GM23338 (cell line): ENCODE measurements around the gene GRIK1. TPM values are rescaled to one million over a fixed set of nuclear protein-coding genes. Genes with fewer than 3 reads are reported as not detected.
A peak's percentile ranks its signal among the peaks of the same experiment; 100 is the strongest.

Source experiments
- ATAC-seq: fragments of 200-7000 bp; cut with Tn5 transposase; 3 replicates; pipeline ENCODE4 v1.9.1; 2020
- DNase-seq: peaks from one replicate; pipeline ENCODE4 v3.0.0-alpha.2; 2015; ENCODE audit warnings: low spot score
- H2AFZ ChIP-seq: fragments of 200-600 bp; sonication (generic); 2 replicates; pipeline ENCODE4 v1.8.0; 2016; ENCODE audit warnings: antibody characterized with exemption, mild to moderate bottlenecking, moderate library complexity
- H3F3A ChIP-seq: fragments of 200-600 bp; sonication (generic); replicated peaks from 2 replicates; pipeline ENCODE4 v1.8.0; 2017; ENCODE audit warnings: antibody characterized with exemption, mixed run types, low read depth
- H3K27ac ChIP-seq: fragments of 200-600 bp; sonication (generic); 2 replicates; pipeline ENCODE4 v1.6.1; 2016; ENCODE audit warnings: low read depth
- H3K27me3 ChIP-seq: fragments of 200-600 bp; sonication (generic); 2 replicates; pipeline ENCODE4 v1.8.0; 2016; ENCODE audit warnings: mild to moderate bottlenecking, mixed run types, moderate library complexity; ENCODE audit not compliant: insufficient read depth
- H3K36me3 ChIP-seq: fragments of 200-600 bp; sonication (generic); 2 replicates; pipeline ENCODE4 v1.8.0; 2016; ENCODE audit warnings: mild to moderate bottlenecking; ENCODE audit not compliant: insufficient read depth
- H3K4me1 ChIP-seq: fragments of 200-600 bp; sonication (generic); 2 replicates; pipeline ENCODE4 v1.8.0; 2016; ENCODE audit warnings: mild to moderate bottlenecking, moderate library complexity; ENCODE audit not compliant: insufficient read depth
- H3K4me2 ChIP-seq: fragments of 200-600 bp; sonication (generic); 2 replicates; pipeline ENCODE4 v1.7.1; 2017; ENCODE audit warnings: mixed run types
- H3K4me3 ChIP-seq: fragments of 200-600 bp; sonication (generic); 2 replicates; pipeline ENCODE4 v1.6.1; 2016; ENCODE audit warnings: mixed run types
- H3K79me2 ChIP-seq: fragments of 200-600 bp; sonication (generic); replicated peaks from 2 replicates; pipeline ENCODE4 v1.8.0; 2017; ENCODE audit warnings: mild to moderate bottlenecking; ENCODE audit not compliant: insufficient read depth
- H3K9me2 ChIP-seq: fragments of 200-600 bp; sonication (generic); 2 replicates; pipeline ENCODE4 v1.8.0; 2017; ENCODE audit not compliant: insufficient read depth
- H4K20me1 ChIP-seq: fragments of 200-600 bp; sonication (generic); replicated peaks from 2 replicates; pipeline ENCODE4 v1.8.0; 2017; ENCODE audit warnings: mild to moderate bottlenecking; ENCODE audit not compliant: insufficient read depth
- H3K27ac Mint-ChIP-seq: 2 replicates; pipeline ENCODE4 v1.8.0; 2020; ENCODE audit warnings: inconsistent platforms, mild to moderate bottlenecking, moderate library complexity, mixed read lengths
- H3K27me3 Mint-ChIP-seq: 3 replicates; pipeline ENCODE4 v1.8.0; 2022; ENCODE audit warnings: low read depth, mild to moderate bottlenecking, moderate library complexity, mixed read lengths, inconsistent platforms; ENCODE audit not compliant: insufficient read depth, poor library complexity
- H3K36me3 Mint-ChIP-seq: 3 replicates; pipeline ENCODE4 v1.8.0; 2021; ENCODE audit warnings: low read depth, mild to moderate bottlenecking, inconsistent platforms, moderate library complexity, mixed read lengths
- H3K4me1 Mint-ChIP-seq: 3 replicates; pipeline ENCODE4 v1.8.0; 2020; ENCODE audit warnings: mild to moderate bottlenecking, inconsistent platforms, mixed read lengths
- H3K4me3 Mint-ChIP-seq: 3 replicates; pipeline ENCODE4 v1.8.0; 2021; ENCODE audit warnings: moderate library complexity, mild to moderate bottlenecking, inconsistent platforms, mixed read lengths
- H3K9me3 Mint-ChIP-seq: 3 replicates; pipeline ENCODE4 v1.8.0; 2020; ENCODE audit warnings: moderate library complexity, mild to moderate bottlenecking, inconsistent platforms, mixed read lengths
- CREB1 ChIP-seq: fragments of 250-450 bp; sonication (Bioruptor Pico); IDR thresholded peaks from 2 replicates; pipeline ENCODE4 v1.5.0; 2020; ENCODE audit warnings: low read depth, mild to moderate bottlenecking, moderate library complexity
- JUNB ChIP-seq: IDR thresholded peaks from one replicate; pipeline ENCODE4 v1.6.1; 2016; ENCODE audit warnings: antibody characterized with exemption; ENCODE audit not compliant: unreplicated experiment
- NANOG ChIP-seq: IDR thresholded peaks from 2 replicates; pipeline ENCODE4 v1.6.1; 2016; ENCODE audit warnings: antibody characterized with exemption, borderline replicate concordance
- POLR2AphosphoS5 ChIP-seq: IDR thresholded peaks from 2 replicates; pipeline ENCODE4 v1.6.1; 2016; ENCODE audit warnings: antibody characterized with exemption, low read depth
- STAT1 ChIP-seq: IDR thresholded peaks from one replicate; pipeline ENCODE4 v1.6.1; 2016; ENCODE audit warnings: antibody characterized with exemption; ENCODE audit not compliant: unreplicated experiment
- ZNF331 ChIP-seq: fragments of 250-450 bp; sonication (Bioruptor Pico); IDR thresholded peaks from 2 replicates; pipeline ENCODE4 v1.5.0; 2020; ENCODE audit warnings: low read depth, mild to moderate bottlenecking, moderate library complexity
- polyA plus RNA-seq: library from polyadenylated mRNA; unstranded; fragments of >200 nt; fragmentation: Nextera tagmentation; extraction: Ambion mirVana; gene quantifications from 2 replicates; pipeline ENCODE4 v1.2.1, GENCODE V29; 2016
- total RNA-seq: library from RNA; depleted of rRNA; stranded (reverse); fragments of >200 nt; shearing (Covaris generic); gene quantifications from 2 replicates; pipeline ENCODE4 v1.2.3, GENCODE V29; 2014
- TF ChIP-seq, protein P1 (sequence below), 2 experiments: fragments of 200-600 bp in 1 of 2; sonication (generic) in 1 of 2; conservative IDR thresholded peaks; 2 replicates each; pipeline versions ENCODE4 v1.5.1 to v1.6.1; 2016 to 2017; ENCODE audit warnings: antibody characterized with exemption in 2 of 2, low read depth in 2 of 2, mild to moderate bottlenecking in 2 of 2, moderate library complexity in 1 of 2
- TF ChIP-seq, protein P2 (sequence below): fragments of 250-450 bp; sonication (Bioruptor Pico); IDR thresholded peaks from 2 replicates; pipeline ENCODE4 v1.5.0; 2020; ENCODE audit warnings: mild to moderate bottlenecking, moderate library complexity
- TF ChIP-seq, protein P3 (sequence below): IDR thresholded peaks from one replicate; pipeline ENCODE4 v1.6.1; 2018; ENCODE audit warnings: antibody characterized with exemption; ENCODE audit not compliant: unreplicated experiment

GRIK1 gene
- total and polyA plus RNA-seq, 2 experiments from 2014 or later: 0.18 to 0.42 TPM

DNA sequence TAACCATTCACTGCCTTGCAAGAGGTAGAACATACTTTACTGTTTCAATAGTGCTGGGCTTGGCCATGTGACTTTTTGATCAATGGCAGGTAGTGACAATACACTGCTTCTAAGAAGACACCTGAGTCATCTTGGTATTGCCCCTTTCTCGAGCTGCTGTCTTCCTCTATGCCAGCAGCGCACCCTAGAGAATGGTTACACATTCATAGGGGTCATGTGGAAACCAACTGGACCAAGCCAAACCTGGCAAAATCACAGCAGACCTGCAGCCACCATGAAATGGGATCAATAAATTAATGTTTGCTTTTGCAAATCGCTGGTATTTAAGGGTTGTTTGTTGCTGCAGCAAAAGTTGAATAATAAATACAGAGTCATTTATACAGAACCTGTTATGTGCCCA is 122.3 kb downstream of the GRIK1 start:
- H3K4me3 Mint-ChIP-seq: no peak overlapping the region
- DNase-seq (no peak), ATAC-seq (no peak)
- H3K27me3 Mint-ChIP-seq: no peaks in the 10 kb centered on the region
- peaks cover 26% of the 10 kb centered on the region for H3K4me1 Mint-ChIP-seq
- no peak overlapping the region for H3K27ac Mint-ChIP-seq
- H3K36me3 Mint-ChIP-seq: no peaks in the 10 kb centered on the region
- H3F3A ChIP-seq: no peaks in the 10 kb centered on the region
- no peaks in the 10 kb centered on the region for H4K20me1 ChIP-seq
- H3K4me2 ChIP-seq: no peak overlapping the region
- no peak overlapping the region for H3K27ac ChIP-seq
- H3K79me2 ChIP-seq: no peaks in the 10 kb centered on the region
- no peaks in the 10 kb centered on the region for H3K9me2 ChIP-seq
- no peaks in the 10 kb centered on the region for H3K36me3 ChIP-seq
- no peak overlapping the region for H2AFZ ChIP-seq
- no peak for TF ChIP-seq CREB1 (CRISPR knock-in tag)
- TF ChIP-seq, protein P1, sequence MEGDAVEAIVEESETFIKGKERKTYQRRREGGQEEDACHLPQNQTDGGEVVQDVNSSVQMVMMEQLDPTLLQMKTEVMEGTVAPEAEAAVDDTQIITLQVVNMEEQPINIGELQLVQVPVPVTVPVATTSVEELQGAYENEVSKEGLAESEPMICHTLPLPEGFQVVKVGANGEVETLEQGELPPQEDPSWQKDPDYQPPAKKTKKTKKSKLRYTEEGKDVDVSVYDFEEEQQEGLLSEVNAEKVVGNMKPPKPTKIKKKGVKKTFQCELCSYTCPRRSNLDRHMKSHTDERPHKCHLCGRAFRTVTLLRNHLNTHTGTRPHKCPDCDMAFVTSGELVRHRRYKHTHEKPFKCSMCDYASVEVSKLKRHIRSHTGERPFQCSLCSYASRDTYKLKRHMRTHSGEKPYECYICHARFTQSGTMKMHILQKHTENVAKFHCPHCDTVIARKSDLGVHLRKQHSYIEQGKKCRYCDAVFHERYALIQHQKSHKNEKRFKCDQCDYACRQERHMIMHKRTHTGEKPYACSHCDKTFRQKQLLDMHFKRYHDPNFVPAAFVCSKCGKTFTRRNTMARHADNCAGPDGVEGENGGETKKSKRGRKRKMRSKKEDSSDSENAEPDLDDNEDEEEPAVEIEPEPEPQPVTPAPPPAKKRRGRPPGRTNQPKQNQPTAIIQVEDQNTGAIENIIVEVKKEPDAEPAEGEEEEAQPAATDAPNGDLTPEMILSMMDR (conservative IDR thresholded peaks at IDR 0.05; ENCODE audit: low read depth in 2 of 2): peak in 1 of 2 experiments; percentile 42; a peak in 2 of 4 replicates
- no peaks in the 10 kb centered on the region for H3K27me3 ChIP-seq
- no peak overlapping the region for H3K4me3 ChIP-seq
- H3K4me1 ChIP-seq: peaks cover 35% of the 10 kb centered on the region
- H3K9me3 Mint-ChIP-seq: no peaks in the 10 kb centered on the region

DNA sequence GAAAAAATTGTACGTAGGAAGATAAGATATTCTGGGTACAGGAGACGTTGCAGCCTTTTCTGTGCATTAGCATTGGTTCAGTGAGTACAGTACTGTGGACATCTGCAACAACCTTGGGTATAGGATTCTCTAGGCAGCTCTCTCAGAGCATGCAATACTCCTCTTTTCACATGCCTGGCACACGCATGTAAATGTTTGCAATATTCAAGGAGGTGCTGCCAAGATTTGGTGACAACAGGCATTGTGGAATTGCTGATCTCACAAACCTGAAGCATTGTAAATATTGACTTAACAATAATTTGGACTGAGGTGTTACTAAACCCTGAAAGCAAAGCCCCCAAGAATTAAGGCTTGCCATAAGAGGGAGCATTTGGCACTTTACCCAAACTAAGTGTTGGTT is 126.8 kb downstream of the GRIK1 start:
- Mint-ChIP-seq H3K36me3 (no peaks in the 10 kb centered on the region), H3K4me1 (peaks cover 27% of the 10 kb centered on the region), H3K27ac (no peak overlapping the region), H3K4me3 (no peak overlapping the region), H3K9me3 (no peaks in the 10 kb centered on the region), H3K27me3 (peaks cover 1% of the 10 kb centered on the region)
- no peak overlapping the region for H3K4me2 ChIP-seq
- no peak overlapping the region for H2AFZ ChIP-seq
- H3K4me1 ChIP-seq: peaks cover 42% of the 10 kb centered on the region
- H3K4me3 ChIP-seq: no peak overlapping the region
- H3K36me3 ChIP-seq: no peaks in the 10 kb centered on the region
- H3K79me2 ChIP-seq: no peaks in the 10 kb centered on the region
- H3K9me2 ChIP-seq: no peaks in the 10 kb centered on the region
- no peaks in the 10 kb centered on the region for H4K20me1 ChIP-seq
- H3K27ac ChIP-seq: no peak overlapping the region
- no peaks in the 10 kb centered on the region for H3K27me3 ChIP-seq
- DNase-seq (no peak), ATAC-seq (no peak)
- H3F3A ChIP-seq: no peaks in the 10 kb centered on the region
- TF ChIP-seq, protein P2, sequence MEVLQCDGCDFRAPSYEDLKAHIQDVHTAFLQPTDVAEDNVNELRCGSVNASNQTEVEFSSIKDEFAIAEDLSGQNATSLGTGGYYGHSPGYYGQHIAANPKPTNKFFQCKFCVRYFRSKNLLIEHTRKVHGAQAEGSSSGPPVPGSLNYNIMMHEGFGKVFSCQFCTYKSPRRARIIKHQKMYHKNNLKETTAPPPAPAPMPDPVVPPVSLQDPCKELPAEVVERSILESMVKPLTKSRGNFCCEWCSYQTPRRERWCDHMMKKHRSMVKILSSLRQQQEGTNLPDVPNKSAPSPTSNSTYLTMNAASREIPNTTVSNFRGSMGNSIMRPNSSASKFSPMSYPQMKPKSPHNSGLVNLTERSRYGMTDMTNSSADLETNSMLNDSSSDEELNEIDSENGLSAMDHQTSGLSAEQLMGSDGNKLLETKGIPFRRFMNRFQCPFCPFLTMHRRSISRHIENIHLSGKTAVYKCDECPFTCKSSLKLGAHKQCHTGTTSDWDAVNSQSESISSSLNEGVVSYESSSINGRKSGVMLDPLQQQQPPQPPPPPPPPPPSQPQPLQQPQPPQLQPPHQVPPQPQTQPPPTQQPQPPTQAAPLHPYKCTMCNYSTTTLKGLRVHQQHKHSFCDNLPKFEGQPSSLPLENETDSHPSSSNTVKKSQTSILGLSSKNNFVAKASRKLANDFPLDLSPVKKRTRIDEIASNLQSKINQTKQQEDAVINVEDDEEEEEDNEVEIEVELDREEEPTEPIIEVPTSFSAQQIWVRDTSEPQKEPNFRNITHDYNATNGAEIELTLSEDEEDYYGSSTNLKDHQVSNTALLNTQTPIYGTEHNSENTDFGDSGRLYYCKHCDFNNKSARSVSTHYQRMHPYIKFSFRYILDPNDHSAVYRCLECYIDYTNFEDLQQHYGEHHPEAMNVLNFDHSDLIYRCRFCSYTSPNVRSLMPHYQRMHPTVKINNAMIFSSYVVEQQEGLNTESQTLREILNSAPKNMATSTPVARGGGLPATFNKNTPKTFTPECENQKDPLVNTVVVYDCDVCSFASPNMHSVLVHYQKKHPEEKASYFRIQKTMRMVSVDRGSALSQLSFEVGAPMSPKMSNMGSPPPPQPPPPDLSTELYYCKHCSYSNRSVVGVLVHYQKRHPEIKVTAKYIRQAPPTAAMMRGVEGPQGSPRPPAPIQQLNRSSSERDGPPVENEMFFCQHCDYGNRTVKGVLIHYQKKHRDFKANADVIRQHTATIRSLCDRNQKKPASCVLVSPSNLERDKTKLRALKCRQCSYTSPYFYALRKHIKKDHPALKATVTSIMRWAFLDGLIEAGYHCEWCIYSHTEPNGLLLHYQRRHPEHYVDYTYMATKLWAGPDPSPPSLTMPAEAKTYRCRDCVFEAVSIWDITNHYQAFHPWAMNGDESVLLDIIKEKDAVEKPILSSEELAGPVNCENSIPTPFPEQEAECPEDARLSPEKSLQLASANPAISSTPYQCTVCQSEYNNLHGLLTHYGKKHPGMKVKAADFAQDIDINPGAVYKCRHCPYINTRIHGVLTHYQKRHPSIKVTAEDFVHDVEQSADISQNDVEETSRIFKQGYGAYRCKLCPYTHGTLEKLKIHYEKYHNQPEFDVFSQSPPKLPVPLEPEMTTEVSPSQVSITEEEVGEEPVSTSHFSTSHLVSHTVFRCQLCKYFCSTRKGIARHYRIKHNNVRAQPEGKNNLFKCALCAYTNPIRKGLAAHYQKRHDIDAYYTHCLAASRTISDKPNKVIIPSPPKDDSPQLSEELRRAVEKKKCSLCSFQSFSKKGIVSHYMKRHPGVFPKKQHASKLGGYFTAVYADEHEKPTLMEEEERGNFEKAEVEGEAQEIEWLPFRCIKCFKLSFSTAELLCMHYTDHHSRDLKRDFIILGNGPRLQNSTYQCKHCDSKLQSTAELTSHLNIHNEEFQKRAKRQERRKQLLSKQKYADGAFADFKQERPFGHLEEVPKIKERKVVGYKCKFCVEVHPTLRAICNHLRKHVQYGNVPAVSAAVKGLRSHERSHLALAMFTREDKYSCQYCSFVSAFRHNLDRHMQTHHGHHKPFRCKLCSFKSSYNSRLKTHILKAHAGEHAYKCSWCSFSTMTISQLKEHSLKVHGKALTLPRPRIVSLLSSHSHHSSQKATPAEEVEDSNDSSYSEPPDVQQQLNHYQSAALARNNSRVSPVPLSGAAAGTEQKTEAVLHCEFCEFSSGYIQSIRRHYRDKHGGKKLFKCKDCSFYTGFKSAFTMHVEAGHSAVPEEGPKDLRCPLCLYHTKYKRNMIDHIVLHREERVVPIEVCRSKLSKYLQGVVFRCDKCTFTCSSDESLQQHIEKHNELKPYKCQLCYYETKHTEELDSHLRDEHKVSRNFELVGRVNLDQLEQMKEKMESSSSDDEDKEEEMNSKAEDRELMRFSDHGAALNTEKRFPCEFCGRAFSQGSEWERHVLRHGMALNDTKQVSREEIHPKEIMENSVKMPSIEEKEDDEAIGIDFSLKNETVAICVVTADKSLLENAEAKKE: no peak
- TF ChIP-seq STAT1 (no peak), POLR2AphosphoS5 (no peak), NANOG (no peak), CREB1 (CRISPR knock-in tag) (no peak), JUNB (no peak), ZNF331 (CRISPR knock-in tag) (no peak)
- TF ChIP-seq, protein P3, sequence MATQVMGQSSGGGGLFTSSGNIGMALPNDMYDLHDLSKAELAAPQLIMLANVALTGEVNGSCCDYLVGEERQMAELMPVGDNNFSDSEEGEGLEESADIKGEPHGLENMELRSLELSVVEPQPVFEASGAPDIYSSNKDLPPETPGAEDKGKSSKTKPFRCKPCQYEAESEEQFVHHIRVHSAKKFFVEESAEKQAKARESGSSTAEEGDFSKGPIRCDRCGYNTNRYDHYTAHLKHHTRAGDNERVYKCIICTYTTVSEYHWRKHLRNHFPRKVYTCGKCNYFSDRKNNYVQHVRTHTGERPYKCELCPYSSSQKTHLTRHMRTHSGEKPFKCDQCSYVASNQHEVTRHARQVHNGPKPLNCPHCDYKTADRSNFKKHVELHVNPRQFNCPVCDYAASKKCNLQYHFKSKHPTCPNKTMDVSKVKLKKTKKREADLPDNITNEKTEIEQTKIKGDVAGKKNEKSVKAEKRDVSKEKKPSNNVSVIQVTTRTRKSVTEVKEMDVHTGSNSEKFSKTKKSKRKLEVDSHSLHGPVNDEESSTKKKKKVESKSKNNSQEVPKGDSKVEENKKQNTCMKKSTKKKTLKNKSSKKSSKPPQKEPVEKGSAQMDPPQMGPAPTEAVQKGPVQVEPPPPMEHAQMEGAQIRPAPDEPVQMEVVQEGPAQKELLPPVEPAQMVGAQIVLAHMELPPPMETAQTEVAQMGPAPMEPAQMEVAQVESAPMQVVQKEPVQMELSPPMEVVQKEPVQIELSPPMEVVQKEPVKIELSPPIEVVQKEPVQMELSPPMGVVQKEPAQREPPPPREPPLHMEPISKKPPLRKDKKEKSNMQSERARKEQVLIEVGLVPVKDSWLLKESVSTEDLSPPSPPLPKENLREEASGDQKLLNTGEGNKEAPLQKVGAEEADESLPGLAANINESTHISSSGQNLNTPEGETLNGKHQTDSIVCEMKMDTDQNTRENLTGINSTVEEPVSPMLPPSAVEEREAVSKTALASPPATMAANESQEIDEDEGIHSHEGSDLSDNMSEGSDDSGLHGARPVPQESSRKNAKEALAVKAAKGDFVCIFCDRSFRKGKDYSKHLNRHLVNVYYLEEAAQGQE: no peak
